Loucy (cell line): Measurements from ENCODE around the gene FAM13C.

Source experiments
- EZH2phosphoT487 ChIP-seq: fragments of 200-600 bp; IDR thresholded peaks from 2 replicates; pipeline ENCODE4 v1.6.1; 2018; ENCODE audit warnings: antibody characterized with exemption, mild to moderate bottlenecking, moderate library complexity, borderline replicate concordance
- TF ChIP-seq, protein P1 (sequence below): fragments of 200-600 bp; sonication (generic); conservative IDR thresholded peaks from 2 replicates; pipeline ENCODE4 v1.5.1; 2014; ENCODE audit warnings: mild to moderate bottlenecking, antibody characterized with exemption, low read length

GRCh38 chr10:59374916-59375315 lies 12.6 kb upstream of the FAM13C start:
- TF ChIP-seq, protein P1, sequence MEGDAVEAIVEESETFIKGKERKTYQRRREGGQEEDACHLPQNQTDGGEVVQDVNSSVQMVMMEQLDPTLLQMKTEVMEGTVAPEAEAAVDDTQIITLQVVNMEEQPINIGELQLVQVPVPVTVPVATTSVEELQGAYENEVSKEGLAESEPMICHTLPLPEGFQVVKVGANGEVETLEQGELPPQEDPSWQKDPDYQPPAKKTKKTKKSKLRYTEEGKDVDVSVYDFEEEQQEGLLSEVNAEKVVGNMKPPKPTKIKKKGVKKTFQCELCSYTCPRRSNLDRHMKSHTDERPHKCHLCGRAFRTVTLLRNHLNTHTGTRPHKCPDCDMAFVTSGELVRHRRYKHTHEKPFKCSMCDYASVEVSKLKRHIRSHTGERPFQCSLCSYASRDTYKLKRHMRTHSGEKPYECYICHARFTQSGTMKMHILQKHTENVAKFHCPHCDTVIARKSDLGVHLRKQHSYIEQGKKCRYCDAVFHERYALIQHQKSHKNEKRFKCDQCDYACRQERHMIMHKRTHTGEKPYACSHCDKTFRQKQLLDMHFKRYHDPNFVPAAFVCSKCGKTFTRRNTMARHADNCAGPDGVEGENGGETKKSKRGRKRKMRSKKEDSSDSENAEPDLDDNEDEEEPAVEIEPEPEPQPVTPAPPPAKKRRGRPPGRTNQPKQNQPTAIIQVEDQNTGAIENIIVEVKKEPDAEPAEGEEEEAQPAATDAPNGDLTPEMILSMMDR = no peak
- no peak for TF ChIP-seq EZH2phosphoT487
